Memory B cell (primary cell): ENCODE measurements around the gene ENG.

Source experiments
- ATAC-seq: fragments of 150-1000 bp; cut with Tn5 transposase; 2 replicates; pipeline ENCODE4 v1.10.0; 2021; ENCODE audit warnings: low read depth, mild to moderate bottlenecking, moderate library complexity
- DNase-seq, 2 donors: peaks; one replicate each; pipeline ENCODE4 v3.0.0; 2022; ENCODE audit warnings: low spot score in 2 of 2
- H3K27ac Mint-ChIP-seq: one replicate; pipeline ENCODE4 v1.8.0; 2022; ENCODE audit warnings: mild to moderate bottlenecking, moderate library complexity, mixed read lengths
- H3K27me3 Mint-ChIP-seq: one replicate; pipeline ENCODE4 v1.8.0; 2022; ENCODE audit warnings: mixed read lengths
- H3K36me3 Mint-ChIP-seq: one replicate; pipeline ENCODE4 v1.8.0; 2022; ENCODE audit warnings: mild to moderate bottlenecking, mixed read lengths
- H3K4me1 Mint-ChIP-seq: one replicate; pipeline ENCODE4 v1.8.0; 2022; ENCODE audit warnings: mixed read lengths
- H3K4me3 Mint-ChIP-seq: one replicate; pipeline ENCODE4 v1.8.0; 2022; ENCODE audit warnings: mild to moderate bottlenecking, moderate library complexity, mixed read lengths
- H3K9me3 Mint-ChIP-seq: one replicate; pipeline ENCODE4 v1.8.0; 2022; ENCODE audit warnings: mixed read lengths

ENG gene

DNA sequence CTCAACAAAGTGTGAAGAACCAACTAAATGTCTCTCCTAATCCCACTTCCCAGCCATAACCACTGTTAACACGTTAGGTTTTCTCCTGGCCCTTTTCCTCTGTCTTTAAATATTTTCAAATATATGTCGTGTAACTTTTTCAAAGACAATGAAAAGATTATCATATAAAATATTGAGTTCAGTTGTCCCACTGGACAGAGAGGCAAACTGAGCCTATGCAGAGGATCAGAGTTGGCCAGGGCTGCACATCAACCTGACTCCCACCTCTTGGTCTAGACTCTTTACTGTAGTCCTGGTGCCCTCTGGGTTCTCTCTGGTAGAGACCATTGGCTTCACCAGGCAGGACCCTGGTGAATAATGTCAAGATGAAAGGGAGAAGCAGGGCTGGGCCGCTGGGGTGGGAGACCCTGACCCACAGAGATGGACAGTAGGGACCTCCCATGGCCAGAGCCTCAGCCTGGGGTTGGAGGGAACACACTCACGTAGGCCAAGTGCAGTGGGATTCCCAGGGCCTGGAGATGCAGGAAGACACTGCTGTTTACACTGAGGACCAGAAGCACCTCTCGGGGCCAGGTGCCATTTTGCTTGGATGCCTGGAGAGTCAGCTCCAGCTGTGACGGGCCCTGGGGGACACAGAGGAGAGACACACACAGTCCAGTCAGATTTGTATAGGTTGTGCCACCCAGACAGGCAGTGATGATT, 25.1 kb downstream of the ENG start:
- H3K27ac Mint-ChIP-seq, result no peak overlapping the region
- H3K27me3 Mint-ChIP-seq, result no peaks in the 10 kb centered on the region
- H3K4me3 Mint-ChIP-seq, result no peak overlapping the region
- ATAC-seq (no peak), DNase-seq (no peak)
- H3K36me3 Mint-ChIP-seq, result no peaks in the 10 kb centered on the region
- H3K9me3 Mint-ChIP-seq, result no peaks in the 10 kb centered on the region
- H3K4me1 Mint-ChIP-seq, result no peaks in the 10 kb centered on the region

- Mint-ChIP-seq H3K9me3 (no peaks in the 10 kb centered on the region), H3K36me3 (no peaks in the 10 kb centered on the region), H3K27me3 (no peaks in the 10 kb centered on the region), H3K27ac (no peak overlapping the region), H3K4me1 (no peaks in the 10 kb centered on the region), H3K4me3 (no peak overlapping the region)
- DNase-seq, result no peak
- no peak for ATAC-seq
Observed at GRCh38 chr9:127828262-127829031, 26.0 kb downstream of the ENG start.

- no peak overlapping the region for H3K27ac Mint-ChIP-seq
- H3K36me3 Mint-ChIP-seq, result no peaks in the 10 kb centered on the region
- H3K9me3 Mint-ChIP-seq, result no peaks in the 10 kb centered on the region
- no peak for ATAC-seq
- H3K27me3 Mint-ChIP-seq, result no peaks in the 10 kb centered on the region
- H3K4me3 Mint-ChIP-seq, result no peak overlapping the region
- no peaks in the 10 kb centered on the region for H3K4me1 Mint-ChIP-seq
- DNase-seq, result no peak
Observed at GRCh38 chr9:127826253-127826913, 28.1 kb downstream of the ENG start.

DNA sequence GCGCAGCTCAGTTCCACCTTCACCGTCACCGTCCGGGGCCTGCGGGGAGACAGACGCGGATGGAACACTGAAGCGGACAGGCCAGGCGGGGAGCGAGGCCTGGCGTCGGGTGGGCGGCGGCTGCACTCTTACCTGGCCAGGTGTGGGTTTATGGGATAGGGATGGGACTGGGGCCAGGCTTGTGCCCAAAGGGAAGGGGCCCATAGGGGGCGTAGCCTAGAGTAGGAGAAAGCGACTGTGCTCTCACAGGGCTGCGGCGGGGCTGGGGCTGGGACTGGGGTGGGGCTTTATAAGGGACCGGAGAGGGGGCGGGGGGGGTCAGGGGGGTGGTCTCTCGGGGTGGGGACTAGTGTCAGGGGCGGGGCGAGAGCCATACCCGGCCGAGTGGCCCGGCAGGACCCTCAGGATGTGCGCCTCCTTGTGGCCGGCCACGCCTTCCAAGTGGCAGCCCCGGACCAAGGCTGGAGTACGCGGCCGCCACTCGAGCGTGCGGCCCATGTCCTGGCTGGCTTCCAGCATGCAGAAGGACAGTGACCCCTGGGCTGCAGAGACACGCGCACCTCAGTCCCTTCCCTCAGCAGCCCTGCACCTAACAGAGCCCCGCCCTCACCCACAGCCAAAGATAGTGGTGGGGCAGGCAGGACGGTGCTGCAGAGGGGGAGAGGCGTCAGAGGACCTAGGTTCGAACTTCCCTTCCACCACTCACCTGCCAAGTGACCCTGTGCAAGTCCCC, 29.0 kb downstream of the ENG start:
- Mint-ChIP-seq H3K9me3 (no peaks in the 10 kb centered on the region), H3K36me3 (peaks cover 1% of the 10 kb centered on the region), H3K27me3 (no peaks in the 10 kb centered on the region), H3K27ac (no peak overlapping the region), H3K4me3 (no peak overlapping the region), H3K4me1 (peaks cover 2% of the 10 kb centered on the region)
- no peak for DNase-seq
- peak; percentile 39 for ATAC-seq

- Mint-ChIP-seq H3K27ac (no peak overlapping the region), H3K4me3 (no peak overlapping the region), H3K4me1 (peaks cover 2% of the 10 kb centered on the region), H3K9me3 (no peaks in the 10 kb centered on the region), H3K27me3 (no peaks in the 10 kb centered on the region), H3K36me3 (peaks cover 7% of the 10 kb centered on the region)
- ATAC-seq (no peak), DNase-seq (no peak)
Observed at GRCh38 chr9:127822108-127822507, 32.4 kb downstream of the ENG start.

GRCh38 chr9:127818574-127818973, 35.9 kb downstream of the ENG start:
- DNase-seq (no peak), ATAC-seq (no peak)
- no peaks in the 10 kb centered on the region for H3K9me3 Mint-ChIP-seq
- H3K4me3 Mint-ChIP-seq, result no peak overlapping the region
- peaks cover 11% of the 10 kb centered on the region for H3K36me3 Mint-ChIP-seq
- H3K4me1 Mint-ChIP-seq, result peaks cover 2% of the 10 kb centered on the region
- no peaks in the 10 kb centered on the region for H3K27me3 Mint-ChIP-seq
- no peak overlapping the region for H3K27ac Mint-ChIP-seq

DNA sequence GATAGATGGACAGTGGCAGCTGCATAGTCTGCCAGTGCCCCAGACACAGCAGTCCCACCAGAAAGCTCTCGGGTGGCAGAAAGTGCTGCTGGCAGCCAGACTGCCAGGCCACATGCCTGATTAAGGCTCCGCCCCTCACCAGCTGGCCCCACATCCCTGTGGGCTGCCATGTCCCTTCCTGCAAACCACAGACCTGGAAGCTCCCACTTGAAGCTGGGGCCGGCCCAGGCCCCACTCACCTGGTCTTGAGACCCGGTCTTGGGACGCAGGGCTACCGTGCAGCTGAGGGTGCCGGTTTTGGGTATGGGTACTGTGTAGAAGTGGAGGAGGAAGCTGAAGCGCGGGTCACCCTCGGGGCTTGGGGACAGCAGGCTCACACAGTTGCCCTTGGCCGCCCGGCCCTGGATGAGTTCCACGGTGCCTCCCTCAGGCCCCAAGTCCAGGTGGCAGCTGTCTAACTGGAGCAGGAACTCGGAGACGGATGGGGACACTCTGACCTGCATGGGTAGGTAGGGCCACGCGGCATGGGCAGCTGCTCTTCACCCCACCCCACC, 36.5 kb downstream of the ENG start:
- H3K27me3 Mint-ChIP-seq, result no peaks in the 10 kb centered on the region
- ATAC-seq, result no peak
- no peak overlapping the region for H3K27ac Mint-ChIP-seq
- H3K9me3 Mint-ChIP-seq, result no peaks in the 10 kb centered on the region
- no peak overlapping the region for H3K4me3 Mint-ChIP-seq
- H3K4me1 Mint-ChIP-seq, result peaks cover 2% of the 10 kb centered on the region
- no peak for DNase-seq
- H3K36me3 Mint-ChIP-seq, result peaks cover 13% of the 10 kb centered on the region

GRCh38 chr9:127816728-127817127, 37.7 kb downstream of the ENG start:
- Mint-ChIP-seq H3K27ac (no peak overlapping the region), H3K9me3 (no peaks in the 10 kb centered on the region), H3K36me3 (peaks cover 13% of the 10 kb centered on the region), H3K4me1 (peaks cover 2% of the 10 kb centered on the region), H3K4me3 (no peak overlapping the region), H3K27me3 (no peaks in the 10 kb centered on the region)
- no peak for ATAC-seq
- no peak for DNase-seq

DNA sequence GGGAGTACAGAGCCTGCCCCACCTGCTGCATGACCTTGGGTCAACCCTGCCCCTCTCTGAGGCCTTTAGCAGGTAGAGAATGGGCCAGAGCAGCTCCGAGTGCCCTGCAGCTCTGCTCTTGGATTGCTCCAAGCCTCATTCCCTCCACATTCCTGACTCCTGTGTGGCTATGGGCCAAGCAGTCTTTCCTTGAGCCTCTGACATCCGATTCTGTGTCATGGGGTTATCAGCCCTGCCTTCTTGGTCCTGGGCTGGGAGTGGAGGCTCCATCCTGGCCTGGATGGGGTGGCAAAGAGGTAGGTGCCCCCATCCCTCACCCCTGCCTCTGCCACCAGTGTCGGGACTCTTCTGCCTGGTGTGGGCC, 38.1 kb downstream of the ENG start:
- Mint-ChIP-seq H3K36me3 (peaks cover 13% of the 10 kb centered on the region), H3K27ac (no peak overlapping the region), H3K9me3 (no peaks in the 10 kb centered on the region), H3K27me3 (no peaks in the 10 kb centered on the region), H3K4me3 (no peak overlapping the region), H3K4me1 (peaks cover 2% of the 10 kb centered on the region)
- no peak for DNase-seq
- no peak for ATAC-seq

DNA sequence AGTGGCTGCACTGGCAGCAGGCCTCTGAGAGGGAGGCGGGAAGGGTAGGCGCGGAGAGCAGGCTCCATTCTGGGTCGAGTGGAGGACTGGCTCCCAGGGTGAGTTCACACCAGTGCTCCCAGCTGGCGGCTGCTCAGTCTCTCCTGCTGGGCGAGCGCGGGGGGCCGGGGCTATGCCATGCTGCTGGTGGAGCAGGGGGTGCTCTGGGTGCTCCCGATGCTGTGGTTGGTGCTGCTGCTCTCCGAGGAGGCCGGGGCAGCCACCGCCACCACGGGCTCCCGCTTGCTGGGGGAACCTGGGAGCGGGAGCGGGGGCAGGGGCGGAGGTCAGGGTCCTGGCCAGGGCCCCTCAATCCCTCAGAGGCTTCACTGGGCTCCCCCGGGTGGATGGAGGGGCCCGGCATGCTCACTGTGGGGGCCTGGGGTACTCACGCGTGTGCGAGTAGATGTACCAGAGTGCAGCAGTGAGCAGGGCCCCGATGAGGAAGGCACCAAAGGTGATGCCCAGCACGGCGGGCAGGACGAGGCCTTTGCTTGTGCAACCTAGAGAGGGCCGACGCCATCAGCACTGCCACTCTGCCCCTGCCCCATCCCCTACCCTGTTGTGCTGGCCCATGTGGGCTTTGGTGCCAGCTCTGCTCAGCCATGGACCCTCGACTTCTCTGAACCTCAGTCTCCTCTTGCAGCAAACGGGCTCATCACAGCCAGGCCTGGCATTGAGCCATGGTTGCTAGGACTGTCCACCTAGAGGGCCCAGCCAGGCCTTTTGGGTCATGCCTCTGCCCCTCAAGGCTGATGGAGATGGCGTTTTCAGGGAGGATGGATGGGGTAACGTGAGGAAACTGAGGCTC, 38.7 kb downstream of the ENG start:
- Mint-ChIP-seq H3K9me3 (no peaks in the 10 kb centered on the region), H3K4me1 (no peaks in the 10 kb centered on the region), H3K4me3 (no peak overlapping the region), H3K36me3 (peaks cover 11% of the 10 kb centered on the region), H3K27ac (no peak overlapping the region), H3K27me3 (no peaks in the 10 kb centered on the region)
- no peak for ATAC-seq
- DNase-seq, result no peak

GRCh38 chr9:127814619-127815511, 39.6 kb downstream of the ENG start:
- H3K27ac Mint-ChIP-seq, result no peak overlapping the region
- peaks cover 11% of the 10 kb centered on the region for H3K36me3 Mint-ChIP-seq
- H3K9me3 Mint-ChIP-seq, result no peaks in the 10 kb centered on the region
- no peaks in the 10 kb centered on the region for H3K4me1 Mint-ChIP-seq
- DNase-seq (no peak), ATAC-seq (no peak)
- H3K4me3 Mint-ChIP-seq, result no peak overlapping the region
- no peaks in the 10 kb centered on the region for H3K27me3 Mint-ChIP-seq

GRCh38 chr9:127813686-127814226, 40.7 kb downstream of the ENG start:
- H3K9me3 Mint-ChIP-seq, result no peaks in the 10 kb centered on the region
- DNase-seq, result no peak
- H3K27ac Mint-ChIP-seq, result no peak overlapping the region
- H3K36me3 Mint-ChIP-seq, result peaks cover 11% of the 10 kb centered on the region
- no peak overlapping the region for H3K4me3 Mint-ChIP-seq
- H3K4me1 Mint-ChIP-seq, result no peaks in the 10 kb centered on the region
- H3K27me3 Mint-ChIP-seq, result no peaks in the 10 kb centered on the region
- no peak for ATAC-seq
